GM19035 (cell line): ENCODE measurements around the gene TCOF1.
A peak's percentile ranks its signal among the peaks of the same experiment; 100 is the strongest.

ENCODE experiments used
- ATAC-seq: cut with Tn5 transposase; IDR thresholded peaks from one replicate; pipeline ENCODE4 v1.9.1; 2021; ENCODE audit not compliant: unreplicated experiment

The TCOF1 gene

DNA sequence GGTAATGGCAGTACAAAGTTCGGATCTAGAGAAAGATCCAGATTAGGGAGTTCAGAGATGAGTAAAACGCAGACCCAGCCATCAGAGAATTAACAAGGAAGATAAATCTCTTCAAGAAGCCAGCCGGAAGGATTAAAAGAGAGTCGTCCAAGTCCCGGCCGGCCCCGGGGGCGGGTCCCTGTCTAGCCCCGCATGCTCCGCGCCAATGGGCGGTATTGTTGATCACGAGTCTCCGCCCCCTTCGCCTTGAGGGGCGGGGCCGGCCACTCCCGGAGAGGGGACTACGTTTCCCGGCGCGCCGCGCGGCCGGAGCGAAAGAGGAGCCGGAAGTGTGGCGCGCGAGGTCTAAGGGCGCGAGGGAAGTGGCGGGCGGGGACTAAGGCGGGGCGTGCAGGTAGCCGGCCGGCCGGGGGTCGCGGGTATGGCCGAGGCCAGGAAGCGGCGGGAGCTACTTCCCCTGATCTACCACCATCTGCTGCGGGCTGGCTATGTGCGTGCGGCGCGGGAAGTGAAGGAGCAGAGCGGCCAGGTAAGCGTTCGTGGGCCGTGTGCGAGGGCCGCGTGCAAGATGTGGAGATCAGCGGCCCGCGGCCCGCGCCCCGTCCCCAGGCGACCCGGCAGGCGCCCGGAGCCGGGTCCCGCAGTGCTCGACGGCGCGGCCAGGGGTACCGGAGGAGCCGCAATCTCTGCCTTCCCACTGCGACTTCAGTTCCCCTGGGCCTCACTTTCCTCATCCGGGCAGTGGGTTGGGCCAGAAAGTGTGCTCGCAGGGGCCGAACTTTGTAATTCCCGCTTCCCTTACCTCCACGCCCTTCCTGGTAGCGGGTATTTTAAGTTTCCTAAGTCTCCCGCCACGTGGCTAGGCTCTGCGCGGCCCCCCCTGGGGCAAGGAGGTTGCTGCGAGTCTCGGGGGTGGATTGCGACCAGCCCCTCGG, at the start of gene TCOF1:
TCOF1 (plus strand) TSS at position 372 of the 935 bp plus-strand sequence; CDS start at position 422, 50 bp downstream.
- ATAC-seq = peak; percentile 91

DNA sequence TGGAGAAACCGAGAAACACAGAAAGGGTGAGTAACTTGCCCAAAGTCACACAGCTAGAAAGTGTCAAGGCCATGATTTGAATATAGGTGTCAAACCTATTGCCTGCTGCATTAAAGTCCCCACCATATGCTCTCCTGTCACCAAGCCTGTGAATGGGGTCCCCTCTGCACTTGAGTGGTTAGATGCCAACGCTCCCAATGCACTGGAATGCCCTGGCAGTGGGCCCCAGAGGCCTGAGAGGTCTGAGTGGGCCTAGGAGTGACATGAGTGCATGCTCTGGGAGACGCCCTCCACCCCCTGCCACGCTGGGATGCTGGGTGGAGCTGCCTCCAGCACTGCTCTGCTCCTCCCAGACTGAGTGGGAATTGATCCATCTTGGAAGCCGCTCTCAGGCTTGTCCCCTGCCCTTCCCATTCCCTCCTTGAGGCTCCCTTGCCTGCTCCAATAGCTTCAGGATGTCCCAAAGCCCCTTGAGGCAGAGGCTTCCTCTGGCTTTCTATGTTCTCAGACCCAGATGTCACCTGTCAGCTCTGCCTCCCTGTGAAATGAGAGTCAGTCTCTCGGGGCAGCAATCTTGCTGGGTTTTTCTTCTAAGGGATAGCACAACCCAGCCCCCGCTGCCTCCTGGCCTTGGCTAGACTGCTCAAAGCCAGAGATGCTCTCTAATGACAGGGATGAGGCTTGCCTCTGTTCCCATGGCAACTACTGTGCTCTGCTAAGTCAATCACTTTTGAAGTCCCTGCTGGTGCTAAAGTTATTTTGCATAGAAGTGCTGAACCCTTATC, 48.2 kb upstream of the TCOF1 start:
- ATAC-seq = no peak

GRCh38 chr5:150309886-150310239, 47.6 kb upstream of the TCOF1 start:
- no peak for ATAC-seq

DNA sequence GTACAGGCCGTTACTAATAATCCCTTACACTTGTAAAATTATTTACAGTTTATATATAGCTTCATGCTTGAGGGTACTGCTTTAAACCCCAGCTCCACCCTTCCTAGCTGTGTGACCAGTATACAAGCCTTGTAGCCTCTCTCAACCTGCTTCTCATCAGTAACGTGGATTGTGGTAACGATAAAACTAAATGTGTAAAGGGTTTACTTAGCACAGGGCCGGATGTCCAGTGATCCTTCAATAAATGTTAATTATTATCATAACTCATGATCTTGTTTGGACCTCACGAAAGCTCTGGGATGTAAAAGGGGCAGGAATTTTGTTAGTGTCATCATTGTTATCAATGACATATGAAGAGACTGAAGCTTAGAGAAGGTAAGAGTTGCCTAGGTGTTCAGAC, 47.3 kb upstream of the TCOF1 start:
- ATAC-seq = no peak

GRCh38 chr5:150311015-150311692, 46.3 kb upstream of the TCOF1 start:
- ATAC-seq = no peak

DNA sequence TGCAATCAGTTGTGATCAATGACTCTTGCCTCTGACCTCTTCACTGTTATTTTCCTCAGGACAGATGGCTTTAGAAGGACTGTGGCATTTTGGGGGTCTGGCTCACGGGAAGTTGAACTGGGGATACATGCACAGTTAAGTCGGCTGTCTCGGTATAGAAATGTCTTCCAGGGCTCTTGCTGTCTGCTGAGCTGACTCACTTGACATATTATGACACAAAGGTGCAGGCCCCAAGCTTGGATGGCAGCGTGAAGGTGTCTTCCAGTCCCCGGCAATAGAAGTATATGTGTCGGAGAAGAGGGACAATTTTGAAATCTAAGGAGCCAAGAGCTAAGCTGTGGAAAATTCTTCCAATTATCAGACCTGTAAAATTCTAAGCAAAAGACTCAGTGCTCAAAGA, 45.0 kb upstream of the TCOF1 start:
- no peak for ATAC-seq

- no peak for ATAC-seq
These were observed 44.0 kb upstream of the TCOF1 start for GRCh38 chr5:150313501-150313900.

GRCh38 chr5:150313921-150314716, 43.4 kb upstream of the TCOF1 start:
- ATAC-seq = no peak

DNA sequence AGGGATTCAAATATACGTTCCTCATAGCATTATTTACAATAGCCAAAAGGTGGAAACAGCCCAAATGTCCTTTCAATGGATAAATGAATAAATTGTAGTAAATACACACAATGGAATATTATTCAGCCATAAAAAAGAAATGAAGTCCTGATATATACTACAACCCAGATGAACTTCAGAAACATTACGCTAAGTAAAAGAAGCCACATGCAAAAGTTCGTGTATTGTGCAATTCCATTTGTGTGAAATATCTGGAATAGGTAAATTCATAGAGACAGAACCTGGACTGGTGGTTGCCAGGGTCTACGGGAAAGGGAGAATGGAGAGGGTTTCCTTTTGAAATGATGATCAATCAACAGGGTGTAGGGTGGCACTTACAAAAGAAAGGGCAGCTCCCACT, 42.3 kb upstream of the TCOF1 start:
- ATAC-seq = no peak

DNA sequence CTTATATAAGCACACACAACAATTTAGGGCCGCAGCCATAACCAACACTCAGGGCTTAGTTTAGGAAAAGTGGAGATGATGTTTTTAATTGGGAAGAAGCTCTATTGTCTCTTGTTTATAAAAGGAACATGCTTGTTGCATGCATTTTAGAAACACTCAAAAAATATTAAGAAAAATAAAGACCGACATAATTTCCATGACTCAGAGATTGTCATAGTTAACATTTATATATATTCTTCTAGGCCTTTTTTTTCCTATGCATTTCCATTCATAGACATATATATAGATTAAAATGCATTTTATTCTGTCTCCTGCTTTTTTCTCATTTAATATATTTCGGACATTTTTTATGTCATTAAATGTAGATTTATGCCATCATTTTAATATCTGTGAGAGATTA, 41.2 kb upstream of the TCOF1 start:
- no peak for ATAC-seq

DNA sequence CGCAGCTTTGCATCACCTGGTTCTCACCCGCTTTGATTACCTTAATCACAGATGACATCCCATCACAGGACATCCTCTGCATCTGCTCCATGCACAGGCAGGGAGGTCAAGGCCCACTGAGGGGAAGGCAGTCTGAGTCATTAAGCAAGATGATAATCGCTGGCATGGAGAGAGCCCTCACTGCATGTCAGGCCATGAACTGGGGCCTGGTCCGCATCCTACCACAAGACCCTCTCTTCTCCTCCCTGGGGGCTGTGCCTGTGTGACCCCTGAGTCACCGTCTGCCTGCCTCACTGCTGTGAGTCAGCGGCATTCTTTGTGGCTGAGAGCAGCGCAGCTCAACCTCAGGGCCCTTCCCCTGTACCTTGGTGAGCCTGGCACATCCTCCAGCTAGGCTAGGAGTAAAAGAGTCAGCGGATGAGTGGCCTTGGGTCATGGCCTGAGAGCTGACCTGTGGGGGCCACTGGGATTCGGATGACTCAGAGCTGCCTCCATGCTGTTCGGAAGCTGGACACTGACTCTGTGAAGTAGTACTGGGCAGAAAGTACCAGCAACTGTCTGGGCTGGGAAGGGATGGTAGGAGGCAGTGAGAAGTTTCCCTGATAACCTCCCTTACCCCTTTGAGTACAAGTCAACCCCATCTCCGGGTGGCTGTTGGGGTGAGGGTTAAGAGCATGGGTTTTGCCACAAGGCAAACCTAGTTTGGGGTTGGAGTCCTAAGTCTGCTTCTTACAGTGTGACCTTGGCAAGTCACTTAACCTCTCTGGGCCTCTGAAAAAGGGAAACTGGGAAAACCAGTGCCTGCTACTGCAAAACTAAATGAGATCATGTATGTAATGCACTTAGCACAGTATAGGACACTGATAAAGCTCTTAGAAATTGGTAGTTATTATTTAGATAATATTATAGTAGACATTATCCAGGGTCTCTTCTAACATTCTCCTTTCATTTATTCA, 40.2 kb upstream of the TCOF1 start:
- ATAC-seq = no peak

DNA sequence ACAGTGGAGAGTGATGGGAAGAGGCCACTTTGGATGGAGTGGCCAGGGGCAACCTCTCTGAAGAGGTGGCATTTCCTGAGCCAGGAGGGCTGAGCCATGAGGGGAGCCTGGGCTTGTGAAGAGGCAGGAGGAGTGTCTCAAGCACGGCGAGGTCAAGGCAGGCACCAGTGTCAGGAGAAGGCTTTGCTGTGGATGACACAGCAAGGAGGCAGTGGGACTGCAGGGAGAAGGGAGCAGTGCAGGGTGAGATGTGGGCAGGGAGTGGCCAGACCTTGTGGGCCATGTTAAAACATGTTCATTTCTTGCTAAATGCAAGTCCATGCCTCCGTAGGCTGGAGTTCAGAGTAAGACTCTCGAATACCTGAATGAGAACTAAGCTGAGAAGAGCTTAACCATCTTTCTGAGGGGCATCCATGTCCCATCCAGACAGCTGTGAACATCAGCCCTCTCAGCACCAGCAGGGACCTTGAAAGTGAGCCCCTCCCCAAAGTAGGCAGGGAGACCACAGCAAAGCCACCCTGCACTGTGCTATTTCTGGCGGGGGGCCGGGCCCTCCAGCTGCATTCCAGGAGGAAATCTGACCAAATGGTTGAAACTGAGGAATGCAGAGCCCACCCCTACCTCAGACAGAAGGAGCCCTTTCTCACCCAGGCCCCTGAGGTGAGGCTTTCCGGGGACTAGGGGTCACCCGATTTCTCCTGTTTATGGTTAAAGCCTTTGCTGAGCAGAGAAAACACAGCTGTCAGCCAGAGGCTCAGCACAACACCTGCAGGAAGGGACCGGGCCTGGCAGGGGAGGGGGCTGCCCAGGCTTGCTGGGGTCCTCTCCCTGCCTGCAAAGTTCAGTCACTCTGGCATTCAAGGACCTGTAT, 38.6 kb upstream of the TCOF1 start:
- ATAC-seq = no peak

GRCh38 chr5:150319484-150319790, 38.1 kb upstream of the TCOF1 start:
- ATAC-seq = no peak

GRCh38 chr5:150320044-150320613, 37.4 kb upstream of the TCOF1 start:
- no peak for ATAC-seq

DNA sequence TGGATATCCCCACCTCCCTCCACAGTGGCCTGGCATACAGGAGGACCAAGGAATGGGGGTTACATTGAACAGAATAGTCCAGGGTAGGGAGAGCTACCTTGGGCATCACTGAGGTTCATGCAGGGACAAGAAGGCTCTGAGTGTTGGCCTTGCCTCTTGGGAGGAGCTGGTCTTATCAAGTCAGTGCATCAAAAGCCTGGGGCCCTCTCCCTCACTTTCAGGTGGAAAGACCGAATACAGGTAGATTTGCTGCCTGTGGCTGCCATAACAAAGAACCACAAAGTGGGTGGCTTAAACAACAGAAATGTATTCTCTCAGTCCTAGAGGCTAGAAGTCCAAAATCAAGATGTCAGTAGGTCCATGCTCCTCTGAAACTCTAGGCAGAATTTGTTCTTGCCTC, 36.3 kb upstream of the TCOF1 start:
- no peak for ATAC-seq

DNA sequence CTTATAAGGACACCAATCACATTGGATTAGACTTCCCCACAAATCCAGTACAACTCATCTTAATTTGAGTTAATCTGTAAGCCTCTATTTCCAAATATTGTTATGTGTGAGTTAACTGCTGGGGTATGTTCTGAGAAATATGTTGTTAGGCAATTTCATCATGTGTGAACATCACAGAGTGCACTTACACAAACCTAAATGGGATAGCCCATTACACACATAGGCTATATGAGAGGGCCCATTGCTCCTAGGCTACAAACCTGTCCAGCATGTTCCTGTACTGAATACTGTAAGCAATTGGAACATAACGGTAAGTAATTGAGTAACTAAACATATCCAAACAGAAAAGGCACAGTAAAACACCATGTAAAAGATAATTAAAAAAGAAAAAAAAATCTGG, 35.7 kb upstream of the TCOF1 start:
- ATAC-seq = no peak

GRCh38 chr5:150322202-150322601, 35.3 kb upstream of the TCOF1 start:
- no peak for ATAC-seq

GRCh38 chr5:150323092-150323491, 34.4 kb upstream of the TCOF1 start:
- ATAC-seq = no peak

- no peak for ATAC-seq
These were observed 33.7 kb upstream of the TCOF1 start for GRCh38 chr5:150323819-150324218.
